ENCODE results near the gene SRPK2.

SRPK2 gene

DNA sequence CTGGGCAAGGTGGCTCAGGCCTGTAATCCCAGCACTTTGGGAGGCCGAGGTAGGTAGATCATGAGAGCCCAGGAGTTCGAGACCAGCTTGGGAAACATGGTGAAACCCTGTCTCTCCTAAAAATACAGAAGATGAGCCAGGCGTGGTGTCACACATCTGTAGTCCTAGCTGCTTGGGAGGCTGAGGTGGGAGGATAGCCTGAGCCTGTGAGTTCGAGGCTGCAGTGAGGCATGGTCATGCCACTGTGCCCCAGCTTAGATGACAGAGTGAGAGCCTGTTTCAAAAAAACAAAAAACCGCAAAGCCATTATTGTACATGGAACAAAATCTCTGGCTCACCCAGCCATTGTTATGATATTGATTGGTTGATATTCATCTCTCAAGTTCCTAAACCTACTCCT is 321.0 kb downstream of the SRPK2 start:
- TF ChIP-seq, protein P1, sequence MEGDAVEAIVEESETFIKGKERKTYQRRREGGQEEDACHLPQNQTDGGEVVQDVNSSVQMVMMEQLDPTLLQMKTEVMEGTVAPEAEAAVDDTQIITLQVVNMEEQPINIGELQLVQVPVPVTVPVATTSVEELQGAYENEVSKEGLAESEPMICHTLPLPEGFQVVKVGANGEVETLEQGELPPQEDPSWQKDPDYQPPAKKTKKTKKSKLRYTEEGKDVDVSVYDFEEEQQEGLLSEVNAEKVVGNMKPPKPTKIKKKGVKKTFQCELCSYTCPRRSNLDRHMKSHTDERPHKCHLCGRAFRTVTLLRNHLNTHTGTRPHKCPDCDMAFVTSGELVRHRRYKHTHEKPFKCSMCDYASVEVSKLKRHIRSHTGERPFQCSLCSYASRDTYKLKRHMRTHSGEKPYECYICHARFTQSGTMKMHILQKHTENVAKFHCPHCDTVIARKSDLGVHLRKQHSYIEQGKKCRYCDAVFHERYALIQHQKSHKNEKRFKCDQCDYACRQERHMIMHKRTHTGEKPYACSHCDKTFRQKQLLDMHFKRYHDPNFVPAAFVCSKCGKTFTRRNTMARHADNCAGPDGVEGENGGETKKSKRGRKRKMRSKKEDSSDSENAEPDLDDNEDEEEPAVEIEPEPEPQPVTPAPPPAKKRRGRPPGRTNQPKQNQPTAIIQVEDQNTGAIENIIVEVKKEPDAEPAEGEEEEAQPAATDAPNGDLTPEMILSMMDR (IDR thresholded peaks at IDR 0.05; ENCODE audit: extremely low read depth, insufficient read depth, missing control alignments), result no peak
- in situ Hi-C loops (cut with MboI; ENCODE audit: low pct_unique_long_range_greater_than_20kb, low sequenced_read_pairs, unreplicated experiment), result no loop called here
- no peak for DNase-seq (ENCODE audit: low spot score)

All from GM13977 (cell line).